AG09309 (cell line): Measurements from ENCODE around the gene PRKN.

Experiments
- DNase-seq: peaks from one replicate; pipeline ENCODE4 v3.0.0-alpha.2; 2010; ENCODE audit warnings: low read depth
- H3K4me3 ChIP-seq: 2 replicates; pipeline ENCODE4 v1.5.1; 2011; ENCODE audit warnings: mild to moderate bottlenecking, low read depth, low read length, moderate library complexity; ENCODE audit not compliant: control insufficient read depth
- CTCF ChIP-seq: IDR thresholded peaks from 2 replicates; pipeline ENCODE4 v1.5.1; 2011; ENCODE audit warnings: mild to moderate bottlenecking, low read depth, low read length, inconsistent platforms; ENCODE audit not compliant: insufficient read depth, control insufficient read depth; ENCODE audit errors: missing control alignments

The PRKN gene

DNA sequence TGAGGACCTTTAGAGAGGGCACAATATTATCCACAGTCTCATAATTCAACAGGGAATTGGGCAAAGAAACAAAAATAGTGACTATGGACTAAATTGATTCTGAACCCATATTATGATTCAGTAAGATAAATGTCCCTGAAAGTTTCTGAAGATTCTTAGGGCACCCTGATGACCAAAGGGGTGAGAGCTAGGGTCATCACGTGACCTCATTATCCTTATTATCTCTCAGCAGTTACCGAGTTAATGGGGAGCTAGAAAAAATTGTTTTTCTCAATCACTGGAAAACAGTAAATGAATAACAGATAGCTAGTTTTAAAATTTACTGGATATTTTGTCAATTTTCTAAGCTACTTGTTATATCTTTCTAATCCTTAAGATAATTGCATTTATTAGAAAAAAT lies 639.5 kb downstream of the PRKN start:
- no peak for TF ChIP-seq CTCF
- no peak for DNase-seq
- no peak overlapping the region for H3K4me3 ChIP-seq

DNA sequence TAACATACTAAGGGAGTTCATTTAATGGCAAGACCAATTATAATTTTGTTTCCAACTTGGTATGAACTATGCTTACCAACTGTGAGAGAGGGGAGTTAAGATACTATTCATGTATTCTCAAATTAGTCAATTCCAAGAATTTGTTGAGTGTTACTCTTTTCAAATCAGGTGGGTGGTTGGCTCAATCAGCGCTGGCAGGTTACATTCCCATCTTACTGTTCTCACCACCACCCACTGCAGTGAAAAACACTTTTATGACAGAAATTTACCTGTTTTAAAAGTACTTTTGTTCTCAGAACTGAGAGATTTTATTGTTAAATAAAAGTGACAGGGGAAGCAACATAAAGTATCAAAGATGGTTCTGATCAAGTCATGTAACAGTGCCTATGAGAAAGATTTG lies 642.0 kb downstream of the PRKN start:
- TF ChIP-seq CTCF = no peak
- no peak for DNase-seq
- no peak overlapping the region for H3K4me3 ChIP-seq

DNA sequence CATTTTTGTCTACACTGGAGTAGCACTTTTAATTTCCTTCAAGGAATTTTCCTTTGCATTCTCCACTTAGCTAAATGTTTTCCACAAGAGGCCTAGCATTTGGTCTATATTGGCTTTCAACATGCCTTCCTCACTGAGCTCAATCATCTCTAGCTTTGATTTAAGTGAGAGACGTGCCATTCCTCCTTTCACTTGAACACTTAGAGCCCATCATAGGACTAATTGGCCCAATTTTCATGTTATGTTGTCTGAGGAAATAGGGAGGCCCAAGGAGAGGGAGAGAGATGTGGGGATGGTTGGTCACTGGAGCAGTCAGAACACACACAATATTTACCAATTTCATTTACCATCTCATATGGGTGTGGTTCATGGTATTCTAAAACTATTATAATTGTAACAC lies 645.0 kb downstream of the PRKN start:
- TF ChIP-seq CTCF = no peak
- no peak for DNase-seq
- no peak overlapping the region for H3K4me3 ChIP-seq

GRCh38 chr6:162078667-162079066 lies 648.9 kb downstream of the PRKN start:
- TF ChIP-seq CTCF = no peak
- no peak for DNase-seq
- H3K4me3 ChIP-seq = no peak overlapping the region

DNA sequence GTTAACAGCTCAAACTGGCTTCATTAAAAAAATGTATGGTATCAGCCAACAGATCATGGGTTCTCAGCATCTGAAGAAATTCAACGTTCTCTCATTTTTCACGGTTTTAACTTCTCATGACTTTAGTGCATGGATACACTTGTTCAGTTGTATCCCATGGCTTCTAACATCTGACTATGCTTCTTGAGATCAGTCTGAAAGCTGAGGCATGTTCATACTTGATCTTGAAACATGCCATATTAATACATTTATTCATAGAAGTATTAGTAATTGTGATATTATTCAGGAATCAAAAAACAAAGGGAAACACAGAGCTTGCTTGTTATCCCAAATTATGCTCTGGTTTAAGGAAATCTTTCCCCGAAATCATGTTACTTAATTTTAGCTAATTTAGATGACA lies 649.4 kb downstream of the PRKN start:
- no peak overlapping the region for H3K4me3 ChIP-seq
- TF ChIP-seq CTCF = no peak
- DNase-seq = no peak

GRCh38 chr6:162076816-162077215 lies 650.8 kb downstream of the PRKN start:
- DNase-seq = no peak
- no peak overlapping the region for H3K4me3 ChIP-seq
- TF ChIP-seq CTCF = no peak

DNA sequence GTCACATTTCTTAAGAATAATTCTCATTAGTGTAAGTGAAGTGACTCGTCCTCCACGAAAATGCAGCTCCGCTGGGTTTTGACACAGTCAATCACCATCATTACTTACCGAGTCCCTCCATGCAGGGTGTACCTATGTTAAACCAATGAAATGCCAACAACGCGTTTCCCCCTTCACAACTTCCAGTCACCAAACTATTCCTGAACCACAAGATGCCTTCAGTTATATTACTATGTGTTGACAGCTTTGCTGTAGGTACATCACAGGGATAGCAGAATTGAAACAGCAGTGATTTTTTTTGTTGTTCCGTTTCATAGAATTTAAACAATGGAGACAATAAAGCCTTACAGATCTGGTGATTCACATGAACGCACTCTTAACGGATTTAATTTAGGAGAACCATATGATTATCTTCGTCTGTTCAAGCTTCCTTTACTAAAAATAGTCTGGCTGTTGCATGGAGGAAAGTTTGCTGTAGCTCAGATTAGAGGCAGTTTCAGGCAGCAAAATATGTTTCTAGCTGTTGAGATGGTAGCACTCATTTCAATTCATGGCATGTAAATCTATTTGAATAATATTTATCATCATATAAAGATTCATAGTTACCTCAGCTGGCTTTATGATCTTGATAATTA lies 652.8 kb downstream of the PRKN start:
- H3K4me3 ChIP-seq = no peak overlapping the region
- DNase-seq = no peak
- TF ChIP-seq CTCF = no peak
